Adrenal gland (tissue), 12 donors: ENCODE results near the gene TNC. TPM values are rescaled to one million over a fixed set of nuclear protein-coding genes. Genes with fewer than 3 reads are reported as not detected.

Experiments used
- DNase-seq, 7 donors: peaks; one replicate each; pipeline ENCODE4 v3.0.0-alpha.2; 2019 to 2020
- H3K27ac ChIP-seq, 5 donors: fragments of 200-600 bp; sonication (generic) in 4 of 5; 1 replicate in 3 of 5; 2 replicates in 2 of 5; pipeline versions ENCODE4 v1.5.1 to v1.8.0; 2016 to 2020; ENCODE audit warnings: mild to moderate bottlenecking in 1 of 5
- H3K27me3 ChIP-seq: fragments of 200-600 bp; 2 replicates; pipeline ENCODE4 v1.8.0; 2021
- H3K36me3 ChIP-seq, 2 donors: fragments of 200-600 bp; replicated peaks in 1 of 2; 1 replicate in 1 of 2; 2 replicates in 1 of 2; pipeline versions ENCODE4 v1.5.1 to v1.8.0; 2018 to 2022
- H3K4me1 ChIP-seq, 2 donors: fragments of 200-600 bp; replicated peaks in 1 of 2; 1 replicate in 1 of 2; 2 replicates in 1 of 2; pipeline versions ENCODE4 v1.5.1 to v1.8.0; 2018 to 2021
- H3K4me3 ChIP-seq, 4 donors: fragments of 200-600 bp; sonication (generic) in 3 of 4; one replicate each; pipeline ENCODE4 v1.5.1; 2016 to 2018
- H3K9me3 ChIP-seq, 3 donors: fragments of 200-600 bp; sonication (generic) in 1 of 3; replicated peaks in 1 of 3; 1 replicate in 2 of 3; 2 replicates in 1 of 3; pipeline versions ENCODE4 v1.5.1 to v1.8.0; 2016 to 2021
- POLR2A ChIP-seq, 2 donors: fragments of 450-650 bp; IDR thresholded peaks; one replicate each; pipeline ENCODE4 v1.6.1; 2017; ENCODE audit warnings: antibody characterized with exemption in 2 of 2, mild to moderate bottlenecking in 2 of 2, moderate library complexity in 1 of 2
- WGBS, 4 donors: extraction: QIAGEN DNeasy Blood & Tissue Kit in 2 of 4; methylation state at CpG; one replicate each; pipeline versions ENCODE4 v1.1.5 to v1.1.7; 2013 to 2017; 5-methylcytosine and 5-hydroxymethylcytosine counted together
- intact Hi-C, 2 donors: fragments of 100-400 bp; cut with DNase I; formaldehyde crosslinking; loops; one replicate each; pipeline versions ENCODE4 v1.14.1 to v1.15.0; 2022 to 2023
- polyA plus RNA-seq, 3 donors: library from polyadenylated mRNA; stranded (reverse); fragments of 200-250 nt in 2 of 3; fragments of 350-450 nt in 1 of 3; fragmentation: Illumina TruSeq in 1 of 3; extraction: RNeasy Lipid Tissue Mini Kit (QIAGEN cat#74804) in 1 of 3; gene quantifications; one replicate each; pipeline ENCODE4 v1.2.3, GENCODE V29; 2013 to 2014
- total RNA-seq, 9 donors: library from RNA; depleted of rRNA in 4 of 9; stranded (reverse); fragments of >200 nt in 4 of 9; fragments of 120-200 nt in 1 of 9; fragmentation: NEBNext Ultra II Directional in 1 of 9; extraction: Animal tissue kit (Norgen Biotek cat#: 25700) in 1 of 9; gene quantifications; one replicate each; pipeline versions ENCODE4 v1.1.0 to v1.2.4, GENCODE V29; 2013 to 2023
- TF ChIP-seq, protein P1 (sequence below), 6 experiments: fragments of 450-650 bp in 4 of 6; fragments of 200-600 bp in 2 of 6; sonication (generic) in 1 of 6; IDR thresholded peaks; 1 replicate in 5 of 6; 2 replicates in 1 of 6; pipeline versions ENCODE4 v1.5.1 to v1.8.0; 2016 to 2021; ENCODE audit warnings: antibody characterized with exemption in 6 of 6, mild to moderate bottlenecking in 2 of 6, moderate library complexity in 1 of 6
- donor health status: healthy with polysubstance abuse.
- donor health status: Bipolar disorder and iron deficiency.
- donor health status: DM: yes; HTN: yes; CAD: no.
- donor health status: DM: no; HTN: no; CAD: no.
- donor health status: DM: no; HTN: no; CAD: no.
- donor health status: DM: yes; HTN: yes; CAD: no.

The TNC gene
- total and polyA plus RNA-seq, 12 donors = 1.9 to 53.8 (median 10.7) TPM

DNA sequence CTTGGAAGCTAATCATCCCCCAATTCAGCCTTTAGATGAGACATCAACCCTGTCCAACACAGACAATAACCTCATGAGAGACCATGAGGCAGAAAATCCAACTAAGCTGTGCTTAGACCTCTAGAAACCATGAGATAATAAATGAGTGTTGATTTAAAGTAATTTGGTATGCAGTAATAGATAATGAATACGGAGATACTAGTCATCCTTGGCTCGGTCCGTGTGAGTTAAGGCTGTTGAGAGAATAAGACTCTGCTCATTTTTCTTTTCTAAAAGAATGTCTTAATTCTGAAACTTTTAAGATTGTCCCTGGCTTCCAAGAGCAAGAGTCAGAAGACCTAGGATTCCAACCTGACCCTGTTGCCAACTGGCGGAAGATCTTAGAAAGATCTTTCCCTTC, 6.1 kb downstream of the TNC start:
- Histone ChIP-seq H3K9me3 (no peaks in the 10 kb centered on the region), H3K4me1 (no peaks in the 10 kb centered on the region), H3K4me3 (no peak overlapping the region), H3K36me3 (no peaks in the 10 kb centered on the region), H3K27ac (no peak overlapping the region), H3K27me3 (peaks cover 8% of the 10 kb centered on the region)
- TF ChIP-seq, protein P1, sequence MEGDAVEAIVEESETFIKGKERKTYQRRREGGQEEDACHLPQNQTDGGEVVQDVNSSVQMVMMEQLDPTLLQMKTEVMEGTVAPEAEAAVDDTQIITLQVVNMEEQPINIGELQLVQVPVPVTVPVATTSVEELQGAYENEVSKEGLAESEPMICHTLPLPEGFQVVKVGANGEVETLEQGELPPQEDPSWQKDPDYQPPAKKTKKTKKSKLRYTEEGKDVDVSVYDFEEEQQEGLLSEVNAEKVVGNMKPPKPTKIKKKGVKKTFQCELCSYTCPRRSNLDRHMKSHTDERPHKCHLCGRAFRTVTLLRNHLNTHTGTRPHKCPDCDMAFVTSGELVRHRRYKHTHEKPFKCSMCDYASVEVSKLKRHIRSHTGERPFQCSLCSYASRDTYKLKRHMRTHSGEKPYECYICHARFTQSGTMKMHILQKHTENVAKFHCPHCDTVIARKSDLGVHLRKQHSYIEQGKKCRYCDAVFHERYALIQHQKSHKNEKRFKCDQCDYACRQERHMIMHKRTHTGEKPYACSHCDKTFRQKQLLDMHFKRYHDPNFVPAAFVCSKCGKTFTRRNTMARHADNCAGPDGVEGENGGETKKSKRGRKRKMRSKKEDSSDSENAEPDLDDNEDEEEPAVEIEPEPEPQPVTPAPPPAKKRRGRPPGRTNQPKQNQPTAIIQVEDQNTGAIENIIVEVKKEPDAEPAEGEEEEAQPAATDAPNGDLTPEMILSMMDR (IDR thresholded peaks at IDR 0.05) = no peak
- TF ChIP-seq POLR2A (IDR thresholded peaks at IDR 0.05) = no peak
- DNase-seq = no peak
- intact Hi-C loops = no loop called here
- WGBS, 4 donors = 55 to 69% (median 67%) methylated on average over 4 of the region's 4 CpGs

DNA sequence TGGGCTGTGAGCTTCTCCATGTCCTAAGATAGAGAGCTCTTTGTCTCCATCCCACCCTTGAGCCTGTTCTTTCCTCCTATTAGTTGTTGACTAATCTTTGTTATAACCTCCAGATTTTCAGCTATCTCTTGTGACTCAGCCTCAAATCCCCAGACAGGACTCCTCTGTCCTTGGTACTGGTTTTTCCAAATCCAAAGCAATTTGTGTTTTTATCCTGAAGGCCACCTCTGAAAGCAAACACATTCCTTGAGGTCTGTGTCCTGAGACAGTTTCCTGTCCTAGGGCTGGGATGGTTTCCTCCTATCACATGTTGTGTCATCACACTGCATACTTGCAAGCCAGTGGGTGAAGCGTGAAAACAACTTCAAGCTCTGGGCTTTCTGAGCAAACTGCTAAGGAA, 8.5 kb downstream of the TNC start:
- no peak overlapping the region for H3K27ac ChIP-seq

DNA sequence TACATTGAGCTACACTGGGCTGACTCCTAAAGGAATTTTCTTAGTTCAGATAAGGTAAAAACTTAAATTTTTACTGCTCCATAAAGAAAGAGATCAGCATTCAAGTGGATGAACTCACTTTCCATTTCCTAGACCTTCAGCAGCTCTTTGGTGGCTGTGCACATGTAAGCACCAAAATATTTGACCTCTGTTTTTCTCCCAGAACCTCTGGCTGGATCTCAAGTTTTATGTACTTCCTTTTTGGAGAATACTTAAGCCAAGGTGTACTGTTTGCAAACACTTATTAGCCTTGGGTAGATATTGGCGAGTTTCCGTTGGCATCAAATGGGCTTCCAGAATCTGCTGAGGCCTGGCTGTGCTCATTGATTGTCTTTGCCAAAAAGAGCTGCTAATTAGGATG, 10.3 kb downstream of the TNC start:
- intact Hi-C loops = no loop called here
- Histone ChIP-seq H3K9me3 (no peaks in the 10 kb centered on the region), H3K27ac (no peak overlapping the region), H3K4me1 (no peaks in the 10 kb centered on the region), H3K27me3 (no peaks in the 10 kb centered on the region), H3K36me3 (no peaks in the 10 kb centered on the region), H3K4me3 (no peak overlapping the region)
- no peak for DNase-seq
- WGBS, 4 donors = 80 to 89% (median 82%) methylated on average over 2 of the region's 2 CpGs
- no peak for TF ChIP-seq POLR2A (IDR thresholded peaks at IDR 0.05)
- TF ChIP-seq, protein P1 (IDR thresholded peaks at IDR 0.05) = no peak

More for the DNA sequence above, 8.5 kb downstream of the TNC start:
- Histone ChIP-seq H3K4me1 (no peaks in the 10 kb centered on the region), H3K9me3 (no peaks in the 10 kb centered on the region), H3K4me3 (no peak overlapping the region), H3K36me3 (no peaks in the 10 kb centered on the region), H3K27me3 (no peaks in the 10 kb centered on the region)
- 49 to 80% (median 66%) methylated on average over 1 of the region's 1 CpG for WGBS, 4 donors
- intact Hi-C loops = no loop called here
- TF ChIP-seq, protein P1 (IDR thresholded peaks at IDR 0.05) = no peak
- no peak for TF ChIP-seq POLR2A (IDR thresholded peaks at IDR 0.05)
- no peak for DNase-seq

DNA sequence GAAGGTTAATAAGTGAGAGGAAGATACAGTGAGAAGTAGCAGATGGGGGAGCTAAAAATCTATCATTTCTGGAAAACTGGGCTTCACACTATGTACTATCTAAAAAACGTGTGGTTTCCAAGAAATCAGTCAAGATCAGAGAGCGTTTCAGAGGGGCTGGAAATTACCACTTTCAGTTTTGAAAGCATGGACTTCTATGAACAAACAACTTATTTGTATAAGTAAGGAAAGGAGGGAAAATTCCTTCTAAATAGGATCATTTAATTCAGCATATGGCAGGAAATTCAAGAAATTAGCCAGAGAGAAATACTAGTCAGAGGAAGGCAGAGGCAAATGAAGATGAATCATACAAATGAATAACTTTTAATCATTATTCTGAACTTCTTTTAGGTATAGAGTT, 11.3 kb downstream of the TNC start:
- intact Hi-C loops = no loop called here
- TF ChIP-seq POLR2A (IDR thresholded peaks at IDR 0.05) = no peak
- TF ChIP-seq, protein P1 (IDR thresholded peaks at IDR 0.05) = no peak
- no peaks in the 10 kb centered on the region for H3K27me3 ChIP-seq
- no peak overlapping the region for H3K4me3 ChIP-seq
- H3K27ac ChIP-seq = no peak overlapping the region
- no peaks in the 10 kb centered on the region for H3K36me3 ChIP-seq
- DNase-seq = no peak
- 29 to 44% (median 35%) methylated on average over 2 of the region's 2 CpGs for WGBS, 4 donors
- H3K4me1 ChIP-seq = no peaks in the 10 kb centered on the region
- no peaks in the 10 kb centered on the region for H3K9me3 ChIP-seq
